Loucy (cell line): ENCODE data around the gene MAPK8IP2.

Source experiments
- CTCF ChIP-seq: fragments of 200-600 bp; sonication (generic); conservative IDR thresholded peaks from 2 replicates; pipeline ENCODE4 v1.5.1; 2014; ENCODE audit warnings: mild to moderate bottlenecking, antibody characterized with exemption, low read length
- EZH2phosphoT487 ChIP-seq: fragments of 200-600 bp; IDR thresholded peaks from 2 replicates; pipeline ENCODE4 v1.6.1; 2018; ENCODE audit warnings: antibody characterized with exemption, mild to moderate bottlenecking, moderate library complexity, borderline replicate concordance

GRCh38 chr22:50551160-50551752, 49.3 kb upstream of the MAPK8IP2 start:
- TF ChIP-seq CTCF (no peak), EZH2phosphoT487 (no peak)
